ENCODE measurements around the gene CEP112. TPM values are rescaled to one million over a fixed set of nuclear protein-coding genes. Genes with fewer than 3 reads are reported as not detected.

The CEP112 gene
- total and polyA plus RNA-seq, 10 of the 15 experiments (the other 5 are each of a cell fraction or from before 2014, with no cell fraction given): 0.11 to 3.8 (median 0.32) TPM; not detected in 1

GRCh38 chr17:65813306-65813705, 378.6 kb downstream of the CEP112 start:
- FAIRE-seq (no peak), DNase-seq (ENCODE audit: low read depth, low spot score) (no peak), ATAC-seq (no peak)
- 38% methylated on average over 3 of the region's 3 CpGs for WGBS (ENCODE audit: insufficient coverage, insufficient replicate concordance, low lambda C conversion rate, missing lambda C conversion rate)
- BruUV-seq (replicated peaks): no TSS peak
- H3K27ac ChIP-seq (ENCODE audit: control insufficient read depth, insufficient read depth): no peak overlapping the region
- H4K20me1 ChIP-seq (ENCODE audit: control insufficient read depth, insufficient read depth): no peaks in the 10 kb centered on the region
- H2AFZ ChIP-seq (ENCODE audit: control insufficient read depth, low read depth, low read length): no peak overlapping the region
- ChIA-PET POLR2A (no interaction called here), CTCF (no interaction called here), RAD21 (ENCODE audit: unreplicated experiment) (no interaction called here), SMC1A (ENCODE audit: uncharacterized antibody, unreplicated experiment) (interaction anchor here (0.6 kb wide), 1 partner anchor 170 kb away, joined by 3 read pairs; no protein-coding TSS in a partner anchor)
- in situ Hi-C loops (cut with MboI) (no loop called here), intact Hi-C loops (cut with micrococcal nuclease; ENCODE audit: unreplicated experiment) (no loop called here)
- no peaks in the 10 kb centered on the region for H3K4me1 ChIP-seq (ENCODE audit: control insufficient read depth, insufficient read depth, low read length)
- no peaks in the 10 kb centered on the region for H3K79me2 ChIP-seq (ENCODE audit: control insufficient read depth, insufficient read depth, low read length)
- H3K9ac ChIP-seq (ENCODE audit: control insufficient read depth, insufficient read depth, low read length): no peak overlapping the region
- no peaks in the 10 kb centered on the region for H3K9me3 ChIP-seq (replicated peaks; ENCODE audit: control insufficient read depth, insufficient read depth, low read length)
- no peak overlapping the region for H3K4me2 ChIP-seq (ENCODE audit: control insufficient read depth, insufficient read depth)
- H3K4me3 ChIP-seq: no peak overlapping the region
- no peaks in the 10 kb centered on the region for H3K27me3 ChIP-seq (replicated peaks in 1 of 2; ENCODE audit: control insufficient read depth in 2 of 2, insufficient read depth in 2 of 2, low read length in 1 of 2)
- no peaks in the 10 kb centered on the region for H3K36me3 ChIP-seq (ENCODE audit: control insufficient read depth in 2 of 2, insufficient read depth in 2 of 2, low read length in 1 of 2)
- TF ChIP-seq MYC (IDR thresholded peaks at IDR 0.05; ENCODE audit: insufficient read depth, insufficient read length, insufficient replicate concordance, low read length, severe bottlenecking): no peak
- no peak for TF ChIP-seq SMC3 (IDR thresholded peaks at IDR 0.05; ENCODE audit: borderline replicate concordance, low read length)
- no peak for TF ChIP-seq SMAD1 (IDR thresholded peaks at IDR 0.05; ENCODE audit: low read depth, partially characterized antibody)
- TF ChIP-seq ZNF217 (IDR thresholded peaks at IDR 0.05): no peak
- no peak for TF ChIP-seq ZNF687 (IDR thresholded peaks at IDR 0.05)
- TF ChIP-seq CHD4 (IDR thresholded peaks at IDR 0.05): no peak
- TF ChIP-seq BHLHE40 (IDR thresholded peaks at IDR 0.05; ENCODE audit: borderline replicate concordance in 1 of 2, low read depth in 2 of 2, low read length in 1 of 2): no peak
- TF ChIP-seq ZBTB4 (CRISPR knock-in tag; IDR thresholded peaks at IDR 0.05): no peak
- no peak for TF ChIP-seq HDAC2 (IDR thresholded peaks at IDR 0.05)
- TF ChIP-seq NR2F1 (conservative IDR thresholded peaks at IDR 0.05): no peak
- no peak for TF ChIP-seq CREM (IDR thresholded peaks at IDR 0.05; ENCODE audit: low read depth)
- TF ChIP-seq NKRF (conservative IDR thresholded peaks at IDR 0.05): no peak

Data from GM12878 (cell line).